Hepatocyte (in vitro differentiated cells): ENCODE results near the gene SLC6A11.

ENCODE experiments used
- EZH2 ChIP-seq: fragments of 200-600 bp; sonication (generic); IDR thresholded peaks from 2 replicates; pipeline ENCODE4 v1.6.1; 2016; ENCODE audit warnings: antibody characterized with exemption, mild to moderate bottlenecking, borderline replicate concordance
- TF ChIP-seq, protein P1 (sequence below): fragments of 200-600 bp; sonication (generic); IDR thresholded peaks from 2 replicates; pipeline ENCODE4 v1.5.1; 2016; ENCODE audit warnings: antibody characterized with exemption, mild to moderate bottlenecking; ENCODE audit not compliant: poor library complexity

- TF ChIP-seq, protein P1, sequence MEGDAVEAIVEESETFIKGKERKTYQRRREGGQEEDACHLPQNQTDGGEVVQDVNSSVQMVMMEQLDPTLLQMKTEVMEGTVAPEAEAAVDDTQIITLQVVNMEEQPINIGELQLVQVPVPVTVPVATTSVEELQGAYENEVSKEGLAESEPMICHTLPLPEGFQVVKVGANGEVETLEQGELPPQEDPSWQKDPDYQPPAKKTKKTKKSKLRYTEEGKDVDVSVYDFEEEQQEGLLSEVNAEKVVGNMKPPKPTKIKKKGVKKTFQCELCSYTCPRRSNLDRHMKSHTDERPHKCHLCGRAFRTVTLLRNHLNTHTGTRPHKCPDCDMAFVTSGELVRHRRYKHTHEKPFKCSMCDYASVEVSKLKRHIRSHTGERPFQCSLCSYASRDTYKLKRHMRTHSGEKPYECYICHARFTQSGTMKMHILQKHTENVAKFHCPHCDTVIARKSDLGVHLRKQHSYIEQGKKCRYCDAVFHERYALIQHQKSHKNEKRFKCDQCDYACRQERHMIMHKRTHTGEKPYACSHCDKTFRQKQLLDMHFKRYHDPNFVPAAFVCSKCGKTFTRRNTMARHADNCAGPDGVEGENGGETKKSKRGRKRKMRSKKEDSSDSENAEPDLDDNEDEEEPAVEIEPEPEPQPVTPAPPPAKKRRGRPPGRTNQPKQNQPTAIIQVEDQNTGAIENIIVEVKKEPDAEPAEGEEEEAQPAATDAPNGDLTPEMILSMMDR, result no peak
- TF ChIP-seq EZH2, result no peak
These were observed 34.0 kb upstream of the SLC6A11 start for GRCh38 chr3:10781981-10782380.
